ENCODE data around the gene CPT1B. TPM values are rescaled to one million over a fixed set of nuclear protein-coding genes. Genes with fewer than 3 reads are reported as not detected.

The CPT1B gene
- total and polyA plus RNA-seq, 2 experiments from 2014 or later: 5.6 to 14.4 TPM

DNA sequence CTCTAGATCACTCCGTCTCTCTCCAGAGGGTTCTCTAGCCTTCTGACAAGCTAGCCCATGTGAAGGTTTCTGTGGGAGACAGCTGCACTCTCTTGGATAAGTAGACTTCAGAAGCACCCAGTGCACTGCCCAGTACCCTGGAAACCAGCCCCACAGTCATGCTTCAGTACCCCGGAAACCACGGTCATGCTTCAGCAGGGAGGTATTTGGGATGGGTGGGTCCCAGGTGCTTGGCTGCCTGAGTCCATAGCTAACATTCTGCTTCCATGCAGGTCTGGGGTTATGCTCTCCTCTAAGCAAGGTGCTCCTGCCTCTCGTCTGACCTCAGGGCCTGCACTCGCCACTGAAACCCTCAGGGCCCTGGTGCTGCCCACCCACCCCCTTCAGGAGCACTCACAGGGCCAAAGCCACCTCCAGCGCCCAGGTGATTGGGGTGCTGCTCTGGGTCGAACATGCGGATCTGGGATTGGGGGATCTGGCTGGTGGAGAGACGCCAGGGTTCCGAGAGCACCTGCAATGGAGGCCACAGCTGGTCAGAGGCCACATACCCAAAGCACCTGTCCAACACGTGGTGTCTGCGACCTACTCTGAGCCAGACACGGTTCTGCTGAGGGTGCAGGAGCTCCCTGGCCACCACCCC, 8.2 kb downstream of the CPT1B start (continued):
- no peak for TF ChIP-seq CREB1 (CRISPR knock-in tag; IDR thresholded peaks at IDR 0.05; ENCODE audit: low read depth)

DNA sequence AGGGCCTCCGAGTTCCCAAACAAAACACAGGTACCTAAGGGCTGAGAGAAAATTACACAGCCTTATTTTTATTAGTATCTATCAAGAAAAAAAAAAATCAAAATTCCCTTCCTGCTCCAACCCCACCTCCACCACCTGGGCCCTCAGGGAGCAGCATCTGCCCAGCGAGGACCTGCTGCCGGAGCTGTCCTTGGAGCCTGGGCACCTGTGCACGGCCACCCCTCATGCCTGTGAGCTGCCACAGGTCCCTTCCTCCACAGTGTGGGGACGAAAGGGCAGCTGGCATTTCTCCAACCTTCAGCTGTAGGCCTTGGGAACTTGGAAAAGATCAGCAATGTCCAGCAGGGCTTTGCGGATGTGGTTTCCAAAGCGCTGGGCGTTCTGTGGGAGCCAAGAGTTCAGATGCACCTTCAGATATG, 9.2 kb downstream of the CPT1B start:
- Mint-ChIP-seq H3K4me3 (no peak overlapping the region), H3K9me3 (no peaks in the 10 kb centered on the region), H3K27me3 (ENCODE audit: insufficient read depth, low read depth, poor library complexity) (peaks cover 7% of the 10 kb centered on the region), H3K36me3 (ENCODE audit: low read depth) (peaks cover 38% of the 10 kb centered on the region), H3K4me1 (no peaks in the 10 kb centered on the region), H3K27ac (no peak overlapping the region)
- Histone ChIP-seq H3K9me2 (ENCODE audit: insufficient read depth) (no peaks in the 10 kb centered on the region), H3K79me2 (replicated peaks; ENCODE audit: insufficient read depth) (no peaks in the 10 kb centered on the region), H4K20me1 (replicated peaks; ENCODE audit: insufficient read depth) (no peaks in the 10 kb centered on the region), H3K4me2 (no peak overlapping the region), H3K27me3 (ENCODE audit: insufficient read depth) (peaks cover 7% of the 10 kb centered on the region; the same call in 1 of the 2 replicates), H2AFZ (no peak overlapping the region), H3K4me1 (ENCODE audit: insufficient read depth) (no peaks in the 10 kb centered on the region), H3K4me3 (no peak overlapping the region), H3F3A (replicated peaks; ENCODE audit: low read depth) (no peaks in the 10 kb centered on the region), H3K36me3 (ENCODE audit: insufficient read depth) (no peaks in the 10 kb centered on the region), H3K27ac (ENCODE audit: low read depth) (no peak overlapping the region)
- no peak for ATAC-seq
- no peak for TF ChIP-seq CREB1 (CRISPR knock-in tag; IDR thresholded peaks at IDR 0.05; ENCODE audit: low read depth)
- TF ChIP-seq, protein P1, sequence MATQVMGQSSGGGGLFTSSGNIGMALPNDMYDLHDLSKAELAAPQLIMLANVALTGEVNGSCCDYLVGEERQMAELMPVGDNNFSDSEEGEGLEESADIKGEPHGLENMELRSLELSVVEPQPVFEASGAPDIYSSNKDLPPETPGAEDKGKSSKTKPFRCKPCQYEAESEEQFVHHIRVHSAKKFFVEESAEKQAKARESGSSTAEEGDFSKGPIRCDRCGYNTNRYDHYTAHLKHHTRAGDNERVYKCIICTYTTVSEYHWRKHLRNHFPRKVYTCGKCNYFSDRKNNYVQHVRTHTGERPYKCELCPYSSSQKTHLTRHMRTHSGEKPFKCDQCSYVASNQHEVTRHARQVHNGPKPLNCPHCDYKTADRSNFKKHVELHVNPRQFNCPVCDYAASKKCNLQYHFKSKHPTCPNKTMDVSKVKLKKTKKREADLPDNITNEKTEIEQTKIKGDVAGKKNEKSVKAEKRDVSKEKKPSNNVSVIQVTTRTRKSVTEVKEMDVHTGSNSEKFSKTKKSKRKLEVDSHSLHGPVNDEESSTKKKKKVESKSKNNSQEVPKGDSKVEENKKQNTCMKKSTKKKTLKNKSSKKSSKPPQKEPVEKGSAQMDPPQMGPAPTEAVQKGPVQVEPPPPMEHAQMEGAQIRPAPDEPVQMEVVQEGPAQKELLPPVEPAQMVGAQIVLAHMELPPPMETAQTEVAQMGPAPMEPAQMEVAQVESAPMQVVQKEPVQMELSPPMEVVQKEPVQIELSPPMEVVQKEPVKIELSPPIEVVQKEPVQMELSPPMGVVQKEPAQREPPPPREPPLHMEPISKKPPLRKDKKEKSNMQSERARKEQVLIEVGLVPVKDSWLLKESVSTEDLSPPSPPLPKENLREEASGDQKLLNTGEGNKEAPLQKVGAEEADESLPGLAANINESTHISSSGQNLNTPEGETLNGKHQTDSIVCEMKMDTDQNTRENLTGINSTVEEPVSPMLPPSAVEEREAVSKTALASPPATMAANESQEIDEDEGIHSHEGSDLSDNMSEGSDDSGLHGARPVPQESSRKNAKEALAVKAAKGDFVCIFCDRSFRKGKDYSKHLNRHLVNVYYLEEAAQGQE (IDR thresholded peaks at IDR 0.05; ENCODE audit: unreplicated experiment): no peak
- TF ChIP-seq EZH2 (IDR thresholded peaks at IDR 0.05; ENCODE audit: low read depth, unreplicated experiment): no peak
- no peak for TF ChIP-seq JUNB (IDR thresholded peaks at IDR 0.05; ENCODE audit: unreplicated experiment)
- no peak for TF ChIP-seq NANOG (IDR thresholded peaks at IDR 0.05; ENCODE audit: borderline replicate concordance)
- TF ChIP-seq STAT1 (IDR thresholded peaks at IDR 0.05; ENCODE audit: unreplicated experiment): no peak
- TF ChIP-seq, protein P2, sequence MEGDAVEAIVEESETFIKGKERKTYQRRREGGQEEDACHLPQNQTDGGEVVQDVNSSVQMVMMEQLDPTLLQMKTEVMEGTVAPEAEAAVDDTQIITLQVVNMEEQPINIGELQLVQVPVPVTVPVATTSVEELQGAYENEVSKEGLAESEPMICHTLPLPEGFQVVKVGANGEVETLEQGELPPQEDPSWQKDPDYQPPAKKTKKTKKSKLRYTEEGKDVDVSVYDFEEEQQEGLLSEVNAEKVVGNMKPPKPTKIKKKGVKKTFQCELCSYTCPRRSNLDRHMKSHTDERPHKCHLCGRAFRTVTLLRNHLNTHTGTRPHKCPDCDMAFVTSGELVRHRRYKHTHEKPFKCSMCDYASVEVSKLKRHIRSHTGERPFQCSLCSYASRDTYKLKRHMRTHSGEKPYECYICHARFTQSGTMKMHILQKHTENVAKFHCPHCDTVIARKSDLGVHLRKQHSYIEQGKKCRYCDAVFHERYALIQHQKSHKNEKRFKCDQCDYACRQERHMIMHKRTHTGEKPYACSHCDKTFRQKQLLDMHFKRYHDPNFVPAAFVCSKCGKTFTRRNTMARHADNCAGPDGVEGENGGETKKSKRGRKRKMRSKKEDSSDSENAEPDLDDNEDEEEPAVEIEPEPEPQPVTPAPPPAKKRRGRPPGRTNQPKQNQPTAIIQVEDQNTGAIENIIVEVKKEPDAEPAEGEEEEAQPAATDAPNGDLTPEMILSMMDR (conservative IDR thresholded peaks at IDR 0.05; ENCODE audit: low read depth in 2 of 2): no peak
- no peak for TF ChIP-seq ZNF114 (CRISPR knock-in tag; IDR thresholded peaks at IDR 0.05)
- TF ChIP-seq, protein P3, sequence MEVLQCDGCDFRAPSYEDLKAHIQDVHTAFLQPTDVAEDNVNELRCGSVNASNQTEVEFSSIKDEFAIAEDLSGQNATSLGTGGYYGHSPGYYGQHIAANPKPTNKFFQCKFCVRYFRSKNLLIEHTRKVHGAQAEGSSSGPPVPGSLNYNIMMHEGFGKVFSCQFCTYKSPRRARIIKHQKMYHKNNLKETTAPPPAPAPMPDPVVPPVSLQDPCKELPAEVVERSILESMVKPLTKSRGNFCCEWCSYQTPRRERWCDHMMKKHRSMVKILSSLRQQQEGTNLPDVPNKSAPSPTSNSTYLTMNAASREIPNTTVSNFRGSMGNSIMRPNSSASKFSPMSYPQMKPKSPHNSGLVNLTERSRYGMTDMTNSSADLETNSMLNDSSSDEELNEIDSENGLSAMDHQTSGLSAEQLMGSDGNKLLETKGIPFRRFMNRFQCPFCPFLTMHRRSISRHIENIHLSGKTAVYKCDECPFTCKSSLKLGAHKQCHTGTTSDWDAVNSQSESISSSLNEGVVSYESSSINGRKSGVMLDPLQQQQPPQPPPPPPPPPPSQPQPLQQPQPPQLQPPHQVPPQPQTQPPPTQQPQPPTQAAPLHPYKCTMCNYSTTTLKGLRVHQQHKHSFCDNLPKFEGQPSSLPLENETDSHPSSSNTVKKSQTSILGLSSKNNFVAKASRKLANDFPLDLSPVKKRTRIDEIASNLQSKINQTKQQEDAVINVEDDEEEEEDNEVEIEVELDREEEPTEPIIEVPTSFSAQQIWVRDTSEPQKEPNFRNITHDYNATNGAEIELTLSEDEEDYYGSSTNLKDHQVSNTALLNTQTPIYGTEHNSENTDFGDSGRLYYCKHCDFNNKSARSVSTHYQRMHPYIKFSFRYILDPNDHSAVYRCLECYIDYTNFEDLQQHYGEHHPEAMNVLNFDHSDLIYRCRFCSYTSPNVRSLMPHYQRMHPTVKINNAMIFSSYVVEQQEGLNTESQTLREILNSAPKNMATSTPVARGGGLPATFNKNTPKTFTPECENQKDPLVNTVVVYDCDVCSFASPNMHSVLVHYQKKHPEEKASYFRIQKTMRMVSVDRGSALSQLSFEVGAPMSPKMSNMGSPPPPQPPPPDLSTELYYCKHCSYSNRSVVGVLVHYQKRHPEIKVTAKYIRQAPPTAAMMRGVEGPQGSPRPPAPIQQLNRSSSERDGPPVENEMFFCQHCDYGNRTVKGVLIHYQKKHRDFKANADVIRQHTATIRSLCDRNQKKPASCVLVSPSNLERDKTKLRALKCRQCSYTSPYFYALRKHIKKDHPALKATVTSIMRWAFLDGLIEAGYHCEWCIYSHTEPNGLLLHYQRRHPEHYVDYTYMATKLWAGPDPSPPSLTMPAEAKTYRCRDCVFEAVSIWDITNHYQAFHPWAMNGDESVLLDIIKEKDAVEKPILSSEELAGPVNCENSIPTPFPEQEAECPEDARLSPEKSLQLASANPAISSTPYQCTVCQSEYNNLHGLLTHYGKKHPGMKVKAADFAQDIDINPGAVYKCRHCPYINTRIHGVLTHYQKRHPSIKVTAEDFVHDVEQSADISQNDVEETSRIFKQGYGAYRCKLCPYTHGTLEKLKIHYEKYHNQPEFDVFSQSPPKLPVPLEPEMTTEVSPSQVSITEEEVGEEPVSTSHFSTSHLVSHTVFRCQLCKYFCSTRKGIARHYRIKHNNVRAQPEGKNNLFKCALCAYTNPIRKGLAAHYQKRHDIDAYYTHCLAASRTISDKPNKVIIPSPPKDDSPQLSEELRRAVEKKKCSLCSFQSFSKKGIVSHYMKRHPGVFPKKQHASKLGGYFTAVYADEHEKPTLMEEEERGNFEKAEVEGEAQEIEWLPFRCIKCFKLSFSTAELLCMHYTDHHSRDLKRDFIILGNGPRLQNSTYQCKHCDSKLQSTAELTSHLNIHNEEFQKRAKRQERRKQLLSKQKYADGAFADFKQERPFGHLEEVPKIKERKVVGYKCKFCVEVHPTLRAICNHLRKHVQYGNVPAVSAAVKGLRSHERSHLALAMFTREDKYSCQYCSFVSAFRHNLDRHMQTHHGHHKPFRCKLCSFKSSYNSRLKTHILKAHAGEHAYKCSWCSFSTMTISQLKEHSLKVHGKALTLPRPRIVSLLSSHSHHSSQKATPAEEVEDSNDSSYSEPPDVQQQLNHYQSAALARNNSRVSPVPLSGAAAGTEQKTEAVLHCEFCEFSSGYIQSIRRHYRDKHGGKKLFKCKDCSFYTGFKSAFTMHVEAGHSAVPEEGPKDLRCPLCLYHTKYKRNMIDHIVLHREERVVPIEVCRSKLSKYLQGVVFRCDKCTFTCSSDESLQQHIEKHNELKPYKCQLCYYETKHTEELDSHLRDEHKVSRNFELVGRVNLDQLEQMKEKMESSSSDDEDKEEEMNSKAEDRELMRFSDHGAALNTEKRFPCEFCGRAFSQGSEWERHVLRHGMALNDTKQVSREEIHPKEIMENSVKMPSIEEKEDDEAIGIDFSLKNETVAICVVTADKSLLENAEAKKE (CRISPR knock-in tag; IDR thresholded peaks at IDR 0.05): no peak
- TF ChIP-seq ZNF331 (CRISPR knock-in tag; IDR thresholded peaks at IDR 0.05; ENCODE audit: low read depth): no peak
- no peak for TF ChIP-seq POLR2AphosphoS5 (IDR thresholded peaks at IDR 0.05; ENCODE audit: low read depth)
- no peak for TF ChIP-seq EZH2phosphoT487 (IDR thresholded peaks at IDR 0.05; ENCODE audit: unreplicated experiment)
- TF ChIP-seq, protein P4, sequence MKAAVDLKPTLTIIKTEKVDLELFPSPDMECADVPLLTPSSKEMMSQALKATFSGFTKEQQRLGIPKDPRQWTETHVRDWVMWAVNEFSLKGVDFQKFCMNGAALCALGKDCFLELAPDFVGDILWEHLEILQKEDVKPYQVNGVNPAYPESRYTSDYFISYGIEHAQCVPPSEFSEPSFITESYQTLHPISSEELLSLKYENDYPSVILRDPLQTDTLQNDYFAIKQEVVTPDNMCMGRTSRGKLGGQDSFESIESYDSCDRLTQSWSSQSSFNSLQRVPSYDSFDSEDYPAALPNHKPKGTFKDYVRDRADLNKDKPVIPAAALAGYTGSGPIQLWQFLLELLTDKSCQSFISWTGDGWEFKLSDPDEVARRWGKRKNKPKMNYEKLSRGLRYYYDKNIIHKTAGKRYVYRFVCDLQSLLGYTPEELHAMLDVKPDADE (IDR thresholded peaks at IDR 0.05): no peak
- no peak for DNase-seq (ENCODE audit: low spot score)

Measured in GM23338 (cell line).